ENCODE results near the gene UBE2E3. TPM values are rescaled to one million over a fixed set of nuclear protein-coding genes. Genes with fewer than 3 reads are reported as not detected.

The UBE2E3 gene
- polyA plus RNA-seq, 3 donors from 2014 or later: 85.4 to 148 (median 96.2) TPM

DNA sequence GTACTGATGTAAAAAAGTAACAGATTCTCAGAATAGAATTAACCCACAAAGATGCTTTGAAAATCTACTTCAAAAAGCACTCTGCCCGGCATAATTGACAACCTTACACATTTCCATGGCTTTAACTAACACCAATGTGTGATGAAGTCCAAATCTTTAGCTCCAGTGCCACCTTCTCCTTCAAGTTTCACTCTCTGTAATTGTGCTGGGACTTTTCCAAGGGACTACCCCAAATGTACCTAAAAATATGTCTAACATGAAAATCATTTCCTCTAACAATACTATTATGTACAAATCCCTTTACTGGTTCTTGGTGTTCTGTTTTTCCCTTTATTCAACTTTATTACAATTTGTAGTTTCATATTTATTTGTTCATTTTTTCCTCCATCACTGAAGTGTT is 20.6 kb upstream of the UBE2E3 start:
- DNase-seq: no peak
- no peaks in the 10 kb centered on the region for H3K36me3 Mint-ChIP-seq
- H3K9me3 Mint-ChIP-seq: peaks cover 0 to 1% (median 0%) of the 10 kb centered on the region in 6 donors
- peaks cover 2 to 5% (median 4%) of the 10 kb centered on the region in 3 donors for H3K27me3 Mint-ChIP-seq (ENCODE audit: low read depth in 3 of 3)
- no peak overlapping the region for H3K27ac Mint-ChIP-seq
- no peak overlapping the region for H3K4me3 Mint-ChIP-seq
- no peaks in the 10 kb centered on the region for H3K4me1 Mint-ChIP-seq

DNA sequence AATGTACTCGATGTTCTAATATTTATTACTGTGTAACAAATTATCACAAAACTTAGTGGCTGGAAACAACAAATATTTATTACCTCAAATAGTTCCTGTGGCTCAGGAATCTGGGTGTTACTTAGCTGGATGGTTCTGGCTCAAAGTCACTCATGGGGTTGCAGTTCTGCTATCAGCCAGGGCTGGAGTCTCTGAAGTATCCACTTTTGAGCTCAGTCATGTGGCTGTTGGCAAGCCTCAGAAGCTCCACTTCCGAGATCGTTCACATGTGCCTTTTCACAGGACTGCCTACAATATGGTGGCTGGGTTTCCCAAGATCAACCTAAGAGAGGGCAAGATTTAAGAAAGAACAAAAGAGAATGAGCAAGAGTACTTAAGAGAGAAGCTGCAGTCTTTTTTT is 19.4 kb upstream of the UBE2E3 start:
- Mint-ChIP-seq H3K9me3 (peaks cover 0 to 1% (median 0%) of the 10 kb centered on the region in 6 donors), H3K36me3 (no peaks in the 10 kb centered on the region), H3K27ac (no peak overlapping the region), H3K4me1 (no peaks in the 10 kb centered on the region), H3K4me3 (no peak overlapping the region), H3K27me3 (ENCODE audit: low read depth in 3 of 3) (peaks cover 0 to 5% (median 4%) of the 10 kb centered on the region in 3 donors)
- no peak for DNase-seq

DNA sequence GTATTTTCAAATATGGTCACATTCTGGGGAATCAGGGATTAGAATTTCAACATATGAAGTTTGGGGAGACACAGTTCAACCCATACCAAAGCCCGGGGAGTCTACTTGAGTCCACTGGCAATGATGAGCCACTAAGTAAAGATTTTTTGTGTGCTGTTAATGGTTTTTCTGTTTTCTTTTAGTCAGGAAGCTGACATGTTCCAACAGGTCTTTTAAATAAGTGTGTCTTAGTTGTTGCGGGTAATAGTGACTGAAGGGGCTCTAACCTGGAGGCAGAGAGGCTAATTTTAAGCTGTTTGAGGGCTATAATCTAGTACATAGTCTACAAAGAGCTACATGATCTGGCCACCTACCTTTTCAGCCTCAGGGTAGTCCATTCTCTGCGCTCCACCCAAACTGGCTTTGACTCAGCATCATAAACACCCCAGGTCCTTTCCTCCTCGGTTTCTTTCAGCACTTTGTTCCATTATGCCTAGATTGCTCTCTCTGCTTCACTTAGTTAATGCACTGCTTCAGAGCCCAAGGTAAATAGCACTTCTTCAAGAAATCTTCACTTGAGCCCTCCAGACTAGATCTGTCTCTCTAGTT is 17.6 kb upstream of the UBE2E3 start:
- Mint-ChIP-seq H3K4me3 (no peak overlapping the region), H3K9me3 (peaks cover 0 to 1% (median 0%) of the 10 kb centered on the region in 6 donors), H3K4me1 (no peaks in the 10 kb centered on the region), H3K36me3 (no peaks in the 10 kb centered on the region), H3K27ac (no peak overlapping the region), H3K27me3 (ENCODE audit: low read depth in 3 of 3) (peaks cover 0 to 8% (median 6%) of the 10 kb centered on the region in 3 donors)
- DNase-seq: no peak

DNA sequence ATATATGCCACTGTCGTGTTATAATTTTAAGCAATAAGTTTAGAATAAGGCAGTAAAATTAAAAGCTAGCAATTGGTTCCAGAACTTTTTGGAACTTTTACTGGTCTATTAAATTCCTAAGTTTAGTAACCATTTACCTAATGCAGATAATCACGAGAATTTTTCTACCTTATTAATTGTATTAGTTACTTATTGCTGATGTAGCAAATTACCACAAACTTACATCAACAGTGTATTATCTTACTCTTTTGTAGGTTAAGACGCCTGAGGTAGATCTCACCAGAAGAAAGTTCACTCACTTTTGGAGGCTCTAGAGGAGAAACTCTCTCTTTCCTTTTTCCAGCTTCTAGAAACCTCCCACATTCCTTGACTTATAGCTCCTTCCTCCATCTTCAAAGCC is 14.0 kb upstream of the UBE2E3 start:
- Mint-ChIP-seq H3K27me3 (ENCODE audit: low read depth in 3 of 3) (peaks cover 3 to 9% (median 4%) of the 10 kb centered on the region in 3 donors), H3K36me3 (no peaks in the 10 kb centered on the region), H3K9me3 (peaks cover 0 to 1% (median 0%) of the 10 kb centered on the region in 6 donors), H3K27ac (no peak overlapping the region), H3K4me3 (no peak overlapping the region), H3K4me1 (no peaks in the 10 kb centered on the region)
- no peak for DNase-seq

DNA sequence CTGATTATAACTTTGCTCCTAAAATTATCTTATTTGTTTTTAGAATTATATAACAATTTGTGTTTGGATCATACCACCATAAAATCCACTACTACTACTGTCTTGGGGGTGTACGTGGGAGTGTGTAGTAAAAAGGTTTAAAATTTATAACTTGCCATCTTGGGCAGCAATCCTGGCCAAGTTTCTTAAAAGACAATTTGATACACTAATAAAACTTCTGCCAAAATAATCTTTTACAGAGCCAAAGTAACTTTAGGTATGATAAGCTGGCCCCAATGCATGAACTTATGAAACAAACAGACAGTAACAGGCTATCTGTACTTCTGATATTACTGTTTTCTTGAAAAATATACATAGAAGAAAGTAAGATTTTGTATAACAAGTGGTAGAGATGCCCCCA is 11.3 kb upstream of the UBE2E3 start:
- H3K4me3 Mint-ChIP-seq: no peak overlapping the region
- H3K9me3 Mint-ChIP-seq: no peaks in the 10 kb centered on the region
- peaks cover 3 to 9% (median 4%) of the 10 kb centered on the region in 3 donors for H3K27me3 Mint-ChIP-seq (ENCODE audit: low read depth in 3 of 3)
- no peaks in the 10 kb centered on the region for H3K36me3 Mint-ChIP-seq
- no peaks in the 10 kb centered on the region for H3K4me1 Mint-ChIP-seq
- no peak overlapping the region for H3K27ac Mint-ChIP-seq
- no peak for DNase-seq

DNA sequence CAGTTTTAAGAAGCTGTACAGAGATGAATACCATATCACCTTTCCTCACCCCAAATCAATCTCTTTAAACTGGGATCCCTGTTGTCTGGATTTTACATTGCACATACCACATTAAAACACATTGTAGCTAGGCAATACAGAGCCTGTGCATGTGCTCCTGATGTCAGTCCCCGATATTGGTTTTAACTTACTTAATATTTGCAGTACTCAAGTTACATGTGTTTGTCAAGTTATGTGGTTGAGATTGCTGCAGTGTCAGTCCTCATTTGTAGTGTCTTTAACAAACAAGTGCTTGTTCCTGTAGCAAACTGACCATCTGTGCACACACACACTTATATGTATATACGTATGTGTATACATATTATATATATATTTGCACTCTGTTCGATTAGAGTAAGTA is 10.4 kb upstream of the UBE2E3 start:
- Mint-ChIP-seq H3K4me1 (no peaks in the 10 kb centered on the region), H3K36me3 (no peaks in the 10 kb centered on the region), H3K4me3 (no peak overlapping the region), H3K27ac (no peak overlapping the region), H3K27me3 (ENCODE audit: low read depth in 3 of 3) (peaks cover 3 to 9% (median 4%) of the 10 kb centered on the region in 3 donors), H3K9me3 (no peaks in the 10 kb centered on the region)
- no peak for DNase-seq

DNA sequence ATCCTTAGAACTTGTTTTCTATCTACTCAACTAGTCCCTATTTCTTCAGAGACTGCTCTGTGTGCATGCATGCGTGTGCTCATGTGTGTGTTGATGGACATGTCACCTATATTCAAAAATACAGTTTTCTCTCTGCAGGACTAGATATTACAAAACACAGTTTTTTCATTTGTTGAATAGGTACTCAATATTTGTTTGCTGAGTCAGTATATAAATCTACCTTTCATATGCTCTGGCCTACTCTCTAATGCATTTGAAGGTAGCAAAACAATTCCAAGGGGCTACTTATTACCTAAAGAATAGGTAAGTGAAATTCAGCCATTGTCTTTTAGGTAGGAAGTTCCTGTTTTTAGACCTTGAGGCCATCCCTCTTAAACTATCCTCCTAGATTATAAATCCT is 8.6 kb upstream of the UBE2E3 start:
- Mint-ChIP-seq H3K9me3 (no peaks in the 10 kb centered on the region), H3K27ac (no peak overlapping the region), H3K4me1 (no peaks in the 10 kb centered on the region), H3K4me3 (no peak overlapping the region), H3K36me3 (no peaks in the 10 kb centered on the region), H3K27me3 (ENCODE audit: low read depth in 3 of 3) (peaks cover 3 to 9% (median 4%) of the 10 kb centered on the region in 3 donors)
- no peak for DNase-seq

DNA sequence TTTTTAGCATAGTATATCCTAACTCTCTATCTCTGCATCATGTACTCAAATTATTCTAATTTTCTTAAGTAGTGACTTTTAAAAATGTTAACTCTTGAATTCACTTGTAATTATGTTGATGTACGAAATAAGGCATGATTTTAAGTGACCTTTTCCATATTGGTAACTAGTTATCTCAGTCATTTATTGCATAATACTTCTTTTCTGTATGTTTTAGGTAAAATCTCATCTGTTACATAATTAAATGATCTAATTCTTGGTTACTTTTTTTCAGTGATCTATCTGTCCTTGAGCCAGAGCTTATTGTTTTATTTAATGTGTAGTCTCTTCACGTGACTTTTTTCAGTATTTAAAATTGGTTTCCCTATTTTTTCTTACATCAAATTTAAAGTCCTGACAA is 4.8 kb upstream of the UBE2E3 start:
- H3K27ac Mint-ChIP-seq: no peak overlapping the region
- DNase-seq: no peak
- H3K4me1 Mint-ChIP-seq: peaks cover 6 to 9% of the 10 kb centered on the region in 2 donors
- H3K27me3 Mint-ChIP-seq (ENCODE audit: low read depth in 3 of 3): peaks cover 2 to 7% (median 4%) of the 10 kb centered on the region in 3 donors
- H3K4me3 Mint-ChIP-seq: no peak overlapping the region
- H3K9me3 Mint-ChIP-seq: no peaks in the 10 kb centered on the region
- no peaks in the 10 kb centered on the region for H3K36me3 Mint-ChIP-seq

DNA sequence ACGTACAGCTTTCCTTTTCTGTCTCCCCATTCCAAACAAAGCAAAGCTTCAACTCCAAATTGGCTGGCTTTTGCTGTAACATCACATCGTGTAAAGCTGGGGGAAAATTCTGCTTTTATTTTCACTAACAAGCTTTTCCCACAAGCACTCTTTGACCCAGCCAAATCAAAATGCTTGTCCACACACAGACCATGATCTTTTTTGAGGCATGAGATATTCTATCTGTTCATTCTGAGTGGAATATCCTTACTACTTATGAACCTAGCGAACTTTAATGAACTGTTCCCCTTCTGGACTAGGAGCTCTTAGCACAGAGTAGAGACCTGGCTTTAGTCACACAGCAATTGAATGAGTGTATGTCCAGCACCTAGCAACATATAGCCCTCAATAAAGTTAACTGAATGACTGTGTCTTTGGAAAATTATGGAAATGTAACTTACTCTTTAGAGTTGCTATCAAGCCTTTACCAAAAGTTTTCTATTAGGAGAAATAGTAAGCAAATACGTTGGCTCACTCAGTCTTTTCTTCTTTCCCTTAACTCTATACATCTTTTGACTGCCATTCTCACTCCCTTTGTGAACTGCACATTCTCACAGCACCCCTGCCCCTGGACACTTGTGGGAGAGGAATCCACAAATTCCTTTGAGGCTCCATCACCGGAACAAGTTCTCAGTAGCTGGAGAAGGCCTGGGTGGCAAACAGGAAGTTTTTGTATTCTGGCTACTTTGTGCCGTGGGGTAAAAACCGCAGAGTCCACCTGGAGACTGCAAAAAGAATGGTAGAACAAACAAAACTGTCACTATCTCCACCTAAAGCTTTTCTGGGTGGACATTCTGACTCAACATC is 1.3 kb upstream of the UBE2E3 start:
- peaks cover 7 to 11% (median 7%) of the 10 kb centered on the region in 3 donors for H3K27me3 Mint-ChIP-seq (ENCODE audit: low read depth in 3 of 3)
- H3K36me3 Mint-ChIP-seq: peaks cover 0 to 3% (median 3%) of the 10 kb centered on the region in 3 donors
- peaks cover 34 to 40% of the 10 kb centered on the region in 2 donors for H3K4me1 Mint-ChIP-seq
- H3K27ac Mint-ChIP-seq: peak overlapping the region; percentile 54 to 90 (median 84)
- no peaks in the 10 kb centered on the region for H3K9me3 Mint-ChIP-seq
- H3K4me3 Mint-ChIP-seq: peak overlapping the region; percentile 76 to 89 (median 88)
- peak in 1 of 3 donors; percentile 5 for DNase-seq

DNA sequence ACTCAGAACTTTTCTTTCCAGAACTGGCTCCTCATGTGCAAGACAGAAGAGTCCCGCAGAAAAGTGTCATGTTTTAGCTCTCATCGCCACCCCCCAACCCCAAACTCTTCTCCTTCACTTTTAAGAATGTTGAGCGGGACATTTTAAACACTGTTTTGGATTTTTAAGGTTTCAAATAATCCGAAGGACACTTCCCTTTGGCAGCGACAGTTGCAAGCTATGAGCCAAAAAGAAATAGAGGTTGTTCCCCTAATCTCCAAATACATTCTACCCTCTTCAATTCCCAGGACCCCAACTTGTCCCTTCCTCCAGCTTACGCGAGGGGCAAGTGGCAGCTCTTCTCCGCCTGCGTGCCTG is 678 bp upstream of the UBE2E3 start:
- H3K4me3 Mint-ChIP-seq: peak overlapping the region; percentile 76 to 89 (median 88)
- peak in 1 of 3 donors; percentile 10 for DNase-seq
- peaks cover 36 to 46% of the 10 kb centered on the region in 2 donors for H3K4me1 Mint-ChIP-seq
- H3K9me3 Mint-ChIP-seq: no peaks in the 10 kb centered on the region
- peaks cover 7 to 11% (median 7%) of the 10 kb centered on the region in 3 donors for H3K27me3 Mint-ChIP-seq (ENCODE audit: low read depth in 3 of 3)
- H3K27ac Mint-ChIP-seq: peak overlapping the region; percentile 54 to 90 (median 84)
- peaks cover 0 to 3% (median 3%) of the 10 kb centered on the region in 3 donors for H3K36me3 Mint-ChIP-seq

DNA sequence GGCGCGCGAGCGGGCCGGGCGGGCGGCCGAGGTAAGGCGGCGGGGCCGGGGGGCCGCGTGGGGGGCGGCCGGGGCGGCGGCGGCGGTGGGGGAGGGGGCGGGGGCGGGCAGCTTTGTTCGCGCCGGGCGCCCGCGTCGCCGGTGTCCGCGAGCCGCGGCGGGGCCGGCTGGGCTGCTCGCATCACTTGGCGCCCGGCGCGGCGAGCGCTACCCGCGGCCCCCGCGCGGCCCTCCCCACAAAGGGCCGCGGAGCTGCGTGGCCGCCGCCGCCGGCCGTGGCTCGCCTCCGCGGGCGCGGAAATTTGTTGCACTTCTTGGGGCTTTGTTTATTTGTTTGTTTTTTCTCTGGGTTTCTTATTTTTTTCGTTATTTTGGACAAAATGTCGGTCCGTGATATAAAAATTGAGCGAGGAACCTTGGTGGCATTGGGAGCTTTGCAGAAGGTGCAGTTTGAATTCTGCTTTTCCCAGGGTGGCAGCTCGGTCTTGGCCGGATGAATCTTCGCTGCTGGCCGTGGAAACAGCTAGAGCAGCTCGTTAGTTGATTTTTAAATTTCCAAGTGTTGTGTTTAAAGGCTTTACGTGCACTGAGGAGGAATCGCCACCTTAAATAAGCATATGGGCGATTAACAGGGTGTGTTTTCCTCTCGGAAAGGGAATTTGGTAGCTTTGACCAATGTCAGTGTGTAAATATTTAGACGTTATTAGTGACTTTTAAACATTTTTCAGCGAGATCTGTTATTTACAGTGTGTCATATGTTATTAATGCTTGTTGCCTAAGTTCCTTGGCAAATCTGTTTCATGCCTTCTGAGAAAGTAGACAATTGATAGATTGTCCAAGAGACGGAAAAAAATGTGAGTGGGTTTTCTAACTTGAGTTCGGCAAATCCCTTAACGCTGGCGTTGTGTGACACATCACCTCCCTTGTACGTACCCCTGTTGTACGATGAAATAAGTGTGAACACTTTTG is 822 bp downstream of the UBE2E3 start:
- peaks cover 41 to 60% of the 10 kb centered on the region in 2 donors for H3K4me1 Mint-ChIP-seq
- H3K27ac Mint-ChIP-seq: peak overlapping the region; percentile 92 to 96 (median 95)
- H3K27me3 Mint-ChIP-seq (ENCODE audit: low read depth in 3 of 3): peaks cover 7 to 11% (median 7%) of the 10 kb centered on the region in 3 donors
- H3K9me3 Mint-ChIP-seq: no peaks in the 10 kb centered on the region
- H3K36me3 Mint-ChIP-seq: peaks cover 0 to 3% (median 3%) of the 10 kb centered on the region in 3 donors
- peak; percentile 6 to 44 (median 11) for DNase-seq
- H3K4me3 Mint-ChIP-seq: peak overlapping the region; percentile 92 to 99 (median 96)

DNA sequence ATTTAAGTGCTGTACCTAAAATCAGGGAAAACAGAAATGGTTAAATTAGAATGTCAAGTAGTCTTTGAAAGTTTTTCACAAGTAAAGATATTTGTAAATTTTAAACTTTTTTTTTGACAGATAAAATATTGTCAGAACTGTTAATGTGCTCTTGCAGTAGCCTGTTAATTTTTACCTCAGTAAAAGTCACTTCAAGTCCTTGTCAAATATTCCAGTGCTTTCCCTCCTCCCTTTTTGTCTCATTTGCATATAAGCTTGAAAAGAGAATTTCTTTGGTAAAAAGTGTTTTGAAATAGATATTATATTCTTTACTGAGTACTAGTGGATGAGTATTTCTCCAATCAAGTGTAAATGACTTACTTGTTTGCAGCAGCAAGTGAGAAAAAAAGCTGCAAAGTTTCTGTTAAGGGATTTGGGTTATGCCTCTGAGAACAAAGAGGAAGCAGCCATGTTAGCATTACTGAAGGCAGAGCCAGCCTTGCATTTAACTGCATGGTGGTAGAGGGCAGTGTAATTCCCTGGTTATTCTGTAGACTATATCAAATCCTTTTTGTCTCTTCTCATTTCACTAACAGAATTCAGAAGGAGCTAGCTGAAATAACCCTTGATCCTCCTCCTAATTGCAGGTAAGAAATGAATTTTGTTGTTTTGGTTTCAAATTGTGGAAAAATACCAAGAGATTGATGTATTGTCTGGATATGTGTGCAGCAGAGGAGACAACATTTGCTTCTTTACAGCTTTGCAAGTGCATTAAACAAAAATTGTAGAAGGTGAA is 3.2 kb downstream of the UBE2E3 start:
- peak overlapping the region in 4 of 5 donors; percentile 31 to 56 (median 44) for H3K4me3 Mint-ChIP-seq
- peaks cover 7 to 11% (median 7%) of the 10 kb centered on the region in 3 donors for H3K27me3 Mint-ChIP-seq (ENCODE audit: low read depth in 3 of 3)
- H3K36me3 Mint-ChIP-seq: peaks cover 0 to 3% (median 3%) of the 10 kb centered on the region in 3 donors
- H3K27ac Mint-ChIP-seq: peak overlapping the region in 3 of 6 donors; percentile 10 to 62 (median 45)
- peak; percentile 25 to 36 (median 28) for DNase-seq
- H3K9me3 Mint-ChIP-seq: no peaks in the 10 kb centered on the region
- H3K4me1 Mint-ChIP-seq: peaks cover 41 to 60% of the 10 kb centered on the region in 2 donors

Measured in immature natural killer cell (primary cell).